Liver (tissue), 3 donors: Measurements from ENCODE around the gene GBGT1.

Experiments used
- FOXA1 ChIP-seq: IDR thresholded peaks from 2 replicates; pipeline ENCODE4 v1.6.1; 2016; ENCODE audit warnings: antibody characterized with exemption
- GABPA ChIP-seq, 2 donors: IDR thresholded peaks in 1 of 2; conservative IDR thresholded peaks in 1 of 2; 2 replicates each; pipeline ENCODE4 v1.6.1; 2016; ENCODE audit warnings: antibody characterized with exemption in 2 of 2, mild to moderate bottlenecking in 1 of 2, moderate library complexity in 1 of 2
- JUND ChIP-seq, 2 donors: IDR thresholded peaks; 2 replicates each; pipeline ENCODE4 v1.6.1; 2016; ENCODE audit warnings: antibody characterized with exemption in 2 of 2
- NR2F2 ChIP-seq: IDR thresholded peaks from 2 replicates; pipeline ENCODE4 v1.6.1; 2016; ENCODE audit warnings: antibody characterized with exemption
- RAD21 ChIP-seq, 2 donors: IDR thresholded peaks; 2 replicates each; pipeline ENCODE4 v1.6.1; 2016; ENCODE audit warnings: antibody characterized with exemption in 2 of 2, mild to moderate bottlenecking in 2 of 2
- RXRA ChIP-seq, 2 donors: IDR thresholded peaks; 2 replicates each; pipeline ENCODE4 v1.6.1; 2017 to 2018; ENCODE audit warnings: antibody characterized with exemption in 2 of 2, mild to moderate bottlenecking in 1 of 2
- SP1 ChIP-seq: IDR thresholded peaks from 2 replicates; pipeline ENCODE4 v1.6.1; 2018; ENCODE audit warnings: antibody characterized with exemption, mild to moderate bottlenecking
- TAF1 ChIP-seq: conservative IDR thresholded peaks from 2 replicates; pipeline ENCODE4 v1.6.1; 2016; ENCODE audit warnings: antibody characterized with exemption, mild to moderate bottlenecking
- YY1 ChIP-seq: IDR thresholded peaks from 2 replicates; pipeline ENCODE4 v1.6.1; 2016; ENCODE audit warnings: antibody characterized with exemption, mild to moderate bottlenecking
- TF ChIP-seq, protein P1 (sequence below): fragments of 150-350 bp; IDR thresholded peaks from 2 replicates; pipeline ENCODE4 v1.5.1; 2017; ENCODE audit warnings: improper control_type of control experiment, low read depth, low read length; ENCODE audit not compliant: missing input control
- TF ChIP-seq, protein P2 (sequence below): IDR thresholded peaks from 2 replicates; pipeline ENCODE4 v1.6.1; 2016; ENCODE audit warnings: antibody characterized with exemption
- TF ChIP-seq, protein P3 (sequence below): IDR thresholded peaks from 2 replicates; pipeline ENCODE4 v1.6.1; 2016; ENCODE audit warnings: antibody characterized with exemption
- TF ChIP-seq, protein P4 (sequence below): IDR thresholded peaks from 2 replicates; pipeline ENCODE4 v1.6.1; 2016; ENCODE audit warnings: antibody characterized with exemption, mild to moderate bottlenecking
- donor health status: healthy.
- donor health status: healthy.

DNA sequence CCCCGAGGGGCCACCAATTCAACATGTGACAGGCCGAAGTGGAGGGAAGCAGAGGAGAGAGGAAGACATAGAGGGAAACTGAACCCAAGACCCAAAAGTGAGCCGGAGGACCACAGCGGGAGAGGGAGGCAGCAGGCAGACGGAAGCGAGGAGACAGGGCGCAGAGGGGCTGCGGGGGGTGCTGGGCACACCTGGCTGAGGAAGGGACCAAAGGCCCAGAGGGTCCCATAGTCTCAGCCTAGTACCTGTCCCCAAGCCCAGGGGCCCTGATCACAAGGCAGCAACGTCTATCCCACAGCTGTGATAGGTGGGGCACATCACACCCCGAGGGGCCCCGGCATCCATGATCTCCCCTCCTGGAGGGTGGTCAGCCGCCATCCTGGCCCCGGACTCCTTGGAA, 35.6 kb downstream of the GBGT1 start:
- TF ChIP-seq, protein P1, sequence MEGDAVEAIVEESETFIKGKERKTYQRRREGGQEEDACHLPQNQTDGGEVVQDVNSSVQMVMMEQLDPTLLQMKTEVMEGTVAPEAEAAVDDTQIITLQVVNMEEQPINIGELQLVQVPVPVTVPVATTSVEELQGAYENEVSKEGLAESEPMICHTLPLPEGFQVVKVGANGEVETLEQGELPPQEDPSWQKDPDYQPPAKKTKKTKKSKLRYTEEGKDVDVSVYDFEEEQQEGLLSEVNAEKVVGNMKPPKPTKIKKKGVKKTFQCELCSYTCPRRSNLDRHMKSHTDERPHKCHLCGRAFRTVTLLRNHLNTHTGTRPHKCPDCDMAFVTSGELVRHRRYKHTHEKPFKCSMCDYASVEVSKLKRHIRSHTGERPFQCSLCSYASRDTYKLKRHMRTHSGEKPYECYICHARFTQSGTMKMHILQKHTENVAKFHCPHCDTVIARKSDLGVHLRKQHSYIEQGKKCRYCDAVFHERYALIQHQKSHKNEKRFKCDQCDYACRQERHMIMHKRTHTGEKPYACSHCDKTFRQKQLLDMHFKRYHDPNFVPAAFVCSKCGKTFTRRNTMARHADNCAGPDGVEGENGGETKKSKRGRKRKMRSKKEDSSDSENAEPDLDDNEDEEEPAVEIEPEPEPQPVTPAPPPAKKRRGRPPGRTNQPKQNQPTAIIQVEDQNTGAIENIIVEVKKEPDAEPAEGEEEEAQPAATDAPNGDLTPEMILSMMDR: no peak
- no peak for TF ChIP-seq RAD21 (IDR thresholded peaks at IDR 0.05)
- no peak for TF ChIP-seq JUND (IDR thresholded peaks at IDR 0.05)
- TF ChIP-seq, protein P2, sequence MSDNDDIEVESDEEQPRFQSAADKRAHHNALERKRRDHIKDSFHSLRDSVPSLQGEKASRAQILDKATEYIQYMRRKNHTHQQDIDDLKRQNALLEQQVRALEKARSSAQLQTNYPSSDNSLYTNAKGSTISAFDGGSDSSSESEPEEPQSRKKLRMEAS: no peak
- TF ChIP-seq RXRA (IDR thresholded peaks at IDR 0.05): no peak
- no peak for TF ChIP-seq FOXA1
- no peak for TF ChIP-seq TAF1
- TF ChIP-seq, protein P3, sequence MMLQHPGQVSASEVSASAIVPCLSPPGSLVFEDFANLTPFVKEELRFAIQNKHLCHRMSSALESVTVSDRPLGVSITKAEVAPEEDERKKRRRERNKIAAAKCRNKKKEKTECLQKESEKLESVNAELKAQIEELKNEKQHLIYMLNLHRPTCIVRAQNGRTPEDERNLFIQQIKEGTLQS: no peak
- TF ChIP-seq NR2F2: no peak
- no peak for TF ChIP-seq SP1
- TF ChIP-seq, protein P4, sequence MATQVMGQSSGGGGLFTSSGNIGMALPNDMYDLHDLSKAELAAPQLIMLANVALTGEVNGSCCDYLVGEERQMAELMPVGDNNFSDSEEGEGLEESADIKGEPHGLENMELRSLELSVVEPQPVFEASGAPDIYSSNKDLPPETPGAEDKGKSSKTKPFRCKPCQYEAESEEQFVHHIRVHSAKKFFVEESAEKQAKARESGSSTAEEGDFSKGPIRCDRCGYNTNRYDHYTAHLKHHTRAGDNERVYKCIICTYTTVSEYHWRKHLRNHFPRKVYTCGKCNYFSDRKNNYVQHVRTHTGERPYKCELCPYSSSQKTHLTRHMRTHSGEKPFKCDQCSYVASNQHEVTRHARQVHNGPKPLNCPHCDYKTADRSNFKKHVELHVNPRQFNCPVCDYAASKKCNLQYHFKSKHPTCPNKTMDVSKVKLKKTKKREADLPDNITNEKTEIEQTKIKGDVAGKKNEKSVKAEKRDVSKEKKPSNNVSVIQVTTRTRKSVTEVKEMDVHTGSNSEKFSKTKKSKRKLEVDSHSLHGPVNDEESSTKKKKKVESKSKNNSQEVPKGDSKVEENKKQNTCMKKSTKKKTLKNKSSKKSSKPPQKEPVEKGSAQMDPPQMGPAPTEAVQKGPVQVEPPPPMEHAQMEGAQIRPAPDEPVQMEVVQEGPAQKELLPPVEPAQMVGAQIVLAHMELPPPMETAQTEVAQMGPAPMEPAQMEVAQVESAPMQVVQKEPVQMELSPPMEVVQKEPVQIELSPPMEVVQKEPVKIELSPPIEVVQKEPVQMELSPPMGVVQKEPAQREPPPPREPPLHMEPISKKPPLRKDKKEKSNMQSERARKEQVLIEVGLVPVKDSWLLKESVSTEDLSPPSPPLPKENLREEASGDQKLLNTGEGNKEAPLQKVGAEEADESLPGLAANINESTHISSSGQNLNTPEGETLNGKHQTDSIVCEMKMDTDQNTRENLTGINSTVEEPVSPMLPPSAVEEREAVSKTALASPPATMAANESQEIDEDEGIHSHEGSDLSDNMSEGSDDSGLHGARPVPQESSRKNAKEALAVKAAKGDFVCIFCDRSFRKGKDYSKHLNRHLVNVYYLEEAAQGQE: no peak
- TF ChIP-seq YY1: no peak
- TF ChIP-seq GABPA (IDR thresholded peaks at IDR 0.05 in 1 of 2, conservative IDR thresholded peaks at IDR 0.05 in 1 of 2): no peak
